ENCODE measurements around the gene SLC44A1.

- TF ChIP-seq CTCF (conservative IDR thresholded peaks at IDR 0.05; ENCODE audit: low read length) (no peak), EZH2phosphoT487 (IDR thresholded peaks at IDR 0.05; ENCODE audit: borderline replicate concordance, low read depth, low read length) (no peak)
These were observed 38.0 kb upstream of the SLC44A1 start for GRCh38 chr9:105206496-105206820.

Measured in OCI-LY7 (cell line).